ENCODE data around the gene IL10RA.

IL10RA gene

DNA sequence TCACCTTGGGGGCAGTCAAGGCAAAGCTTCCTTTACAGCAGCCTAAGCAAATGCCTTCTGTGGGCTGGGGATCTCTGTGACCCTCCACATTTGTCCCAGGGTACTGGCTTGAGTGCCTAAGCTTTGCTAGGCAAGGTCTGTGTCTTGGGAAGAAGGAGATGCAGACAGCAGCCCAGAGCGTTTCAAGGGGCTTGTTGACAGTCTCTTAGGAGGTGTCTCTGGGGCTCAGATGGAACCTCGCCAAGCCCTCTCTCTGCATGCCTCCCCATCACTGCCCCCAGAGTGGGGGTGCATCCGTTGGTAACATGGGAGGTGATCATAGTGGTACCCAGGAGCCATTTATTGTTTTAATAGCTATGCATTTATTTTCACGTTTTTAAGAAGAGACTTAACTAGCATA is 61.6 kb downstream of the IL10RA start:
- ATAC-seq (ENCODE audit: low read depth) (no peak), DNase-seq (ENCODE audit: low spot score) (no peak)
- no peak overlapping the region for H3K27ac ChIP-seq (ENCODE audit: poor library complexity, severe bottlenecking)
- TF ChIP-seq CTCF (IDR thresholded peaks at IDR 0.05; ENCODE audit: poor library complexity, severe bottlenecking): no peak
- no peaks in the 10 kb centered on the region for H3K36me3 ChIP-seq (ENCODE audit: low read depth)
- H3K4me3 ChIP-seq (ENCODE audit: severe bottlenecking): no peak overlapping the region
- peaks cover 6% of the 10 kb centered on the region for H3K4me1 ChIP-seq (ENCODE audit: insufficient read depth, poor library complexity, severe bottlenecking)
- no peaks in the 10 kb centered on the region for H3K9me3 ChIP-seq (ENCODE audit: severe bottlenecking)
- H3K27me3 ChIP-seq (ENCODE audit: insufficient read depth, poor library complexity, severe bottlenecking): no peaks in the 10 kb centered on the region

DNA sequence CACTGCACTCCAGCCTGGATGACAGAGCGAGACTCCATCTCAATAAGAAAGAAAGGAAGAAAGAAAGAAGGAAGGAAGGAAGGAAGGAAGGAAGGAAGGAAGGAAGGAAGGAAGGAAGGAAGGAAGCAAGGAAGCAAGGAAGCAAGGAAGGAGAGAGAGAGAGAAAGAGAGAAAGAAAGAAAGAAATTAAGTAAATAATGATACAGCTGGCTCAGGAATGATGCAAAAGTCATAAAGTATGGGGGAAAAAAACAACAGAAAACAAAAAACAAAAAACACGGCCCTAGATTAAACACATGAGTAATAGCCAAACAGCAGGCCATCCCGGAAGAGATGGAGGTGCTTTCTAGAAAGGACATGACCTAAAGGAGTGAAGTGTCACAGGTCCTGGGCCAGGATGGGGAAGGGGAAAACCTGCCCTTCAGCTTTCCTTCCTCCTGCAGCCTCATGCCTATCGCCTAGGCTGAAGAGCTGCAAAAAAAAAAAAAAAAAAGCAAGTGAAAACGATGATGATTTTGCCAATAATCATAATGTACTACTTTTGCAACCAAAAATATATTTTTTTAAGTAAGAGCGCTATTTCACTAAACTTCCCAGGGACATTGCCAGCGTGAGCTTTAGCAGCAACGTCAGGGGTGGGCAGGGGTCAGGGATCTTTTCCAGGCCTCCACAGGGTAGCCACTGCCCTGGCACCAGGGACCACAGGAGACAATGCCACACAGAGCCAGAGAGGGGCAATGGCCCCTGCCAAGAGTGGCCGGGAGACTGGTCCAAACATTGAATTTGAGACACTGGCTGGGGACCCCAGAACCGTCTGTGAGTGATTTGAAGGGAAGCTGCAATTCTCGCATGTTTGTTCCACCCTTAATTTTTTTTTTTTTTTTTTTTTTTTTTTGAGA is 62.5 kb downstream of the IL10RA start:
- Histone ChIP-seq H3K9me3 (ENCODE audit: severe bottlenecking) (no peaks in the 10 kb centered on the region), H3K4me3 (ENCODE audit: severe bottlenecking) (no peak overlapping the region), H3K4me1 (ENCODE audit: insufficient read depth, poor library complexity, severe bottlenecking) (peaks cover 6% of the 10 kb centered on the region), H3K27me3 (ENCODE audit: insufficient read depth, poor library complexity, severe bottlenecking) (no peaks in the 10 kb centered on the region), H3K27ac (ENCODE audit: poor library complexity, severe bottlenecking) (no peak overlapping the region), H3K36me3 (ENCODE audit: low read depth) (no peaks in the 10 kb centered on the region)
- ATAC-seq (ENCODE audit: low read depth): no peak
- DNase-seq (ENCODE audit: low spot score): no peak
- no peak for TF ChIP-seq CTCF (IDR thresholded peaks at IDR 0.05; ENCODE audit: poor library complexity, severe bottlenecking)

DNA sequence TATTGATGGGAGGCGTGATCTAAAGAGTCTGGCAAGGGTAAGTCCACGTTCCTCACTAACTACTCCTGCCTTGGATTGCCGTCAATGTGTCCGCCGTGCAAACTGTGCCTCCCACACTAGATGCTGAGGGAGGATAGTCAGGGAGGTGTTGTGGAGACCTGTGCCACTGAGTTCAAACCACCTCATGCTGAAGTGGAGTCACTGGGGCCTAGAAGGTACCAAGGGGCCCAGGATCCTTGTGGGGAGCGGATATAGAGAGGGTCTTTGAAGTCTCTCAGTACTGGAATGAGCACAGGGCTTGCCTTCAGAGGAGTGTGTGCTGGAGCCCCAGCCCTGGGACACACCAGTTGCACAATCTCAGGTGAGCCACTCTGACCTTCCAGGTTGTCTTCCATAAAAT is 63.6 kb downstream of the IL10RA start:
- DNase-seq (ENCODE audit: low spot score) (no peak), ATAC-seq (ENCODE audit: low read depth) (no peak)
- Histone ChIP-seq H3K4me3 (ENCODE audit: severe bottlenecking) (no peak overlapping the region), H3K27ac (ENCODE audit: poor library complexity, severe bottlenecking) (no peak overlapping the region), H3K36me3 (ENCODE audit: low read depth) (no peaks in the 10 kb centered on the region), H3K27me3 (ENCODE audit: insufficient read depth, poor library complexity, severe bottlenecking) (no peaks in the 10 kb centered on the region), H3K9me3 (ENCODE audit: severe bottlenecking) (no peaks in the 10 kb centered on the region), H3K4me1 (ENCODE audit: insufficient read depth, poor library complexity, severe bottlenecking) (peaks cover 6% of the 10 kb centered on the region)
- no peak for TF ChIP-seq CTCF (IDR thresholded peaks at IDR 0.05; ENCODE audit: poor library complexity, severe bottlenecking)

DNA sequence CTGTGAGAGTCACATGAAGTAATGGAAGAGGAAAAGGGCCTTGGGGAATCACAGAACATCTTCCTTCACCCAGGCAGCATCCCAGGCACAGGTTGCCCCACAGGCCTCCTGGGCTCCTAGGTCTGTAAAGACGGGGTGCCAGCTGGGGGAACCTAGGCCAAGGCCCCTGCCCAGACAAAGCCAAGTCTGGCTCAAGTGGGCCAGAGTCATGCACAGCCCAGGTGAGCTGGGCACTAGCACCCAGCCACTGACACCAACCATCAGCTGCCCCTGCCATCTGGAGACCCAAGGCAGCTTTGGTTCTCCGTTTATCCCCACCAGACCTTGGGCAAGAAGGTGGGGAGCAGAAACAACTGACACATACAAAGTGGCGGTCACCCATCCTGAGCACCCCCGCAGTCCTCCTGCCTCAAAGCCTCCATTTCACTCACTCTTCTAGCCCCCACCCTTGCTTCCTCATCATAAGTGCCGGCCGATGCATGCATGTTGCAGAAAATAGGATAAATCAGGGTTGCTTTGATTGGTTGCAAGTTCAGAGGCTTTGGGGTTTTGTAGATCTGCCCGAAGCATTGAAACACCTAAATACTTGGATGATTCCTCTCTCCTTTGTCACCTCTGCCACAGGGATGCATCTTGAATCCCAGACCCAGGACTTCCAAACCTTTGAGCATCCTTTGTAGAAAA is 64.2 kb downstream of the IL10RA start:
- Histone ChIP-seq H3K27ac (ENCODE audit: poor library complexity, severe bottlenecking) (no peak overlapping the region), H3K4me3 (ENCODE audit: severe bottlenecking) (no peak overlapping the region), H3K4me1 (ENCODE audit: insufficient read depth, poor library complexity, severe bottlenecking) (peaks cover 3% of the 10 kb centered on the region), H3K27me3 (ENCODE audit: insufficient read depth, poor library complexity, severe bottlenecking) (no peaks in the 10 kb centered on the region), H3K9me3 (ENCODE audit: severe bottlenecking) (no peaks in the 10 kb centered on the region), H3K36me3 (ENCODE audit: low read depth) (no peaks in the 10 kb centered on the region)
- no peak for TF ChIP-seq CTCF (IDR thresholded peaks at IDR 0.05; ENCODE audit: poor library complexity, severe bottlenecking)
- ATAC-seq (ENCODE audit: low read depth) (no peak), DNase-seq (ENCODE audit: low spot score) (no peak)
